ENCODE data around the gene PPP1R26. TPM values are rescaled to one million over a fixed set of nuclear protein-coding genes. Genes with fewer than 3 reads are reported as not detected.

Gene PPP1R26
- total RNA-seq, 1 donor from 2014 or later = 22.8 TPM

DNA sequence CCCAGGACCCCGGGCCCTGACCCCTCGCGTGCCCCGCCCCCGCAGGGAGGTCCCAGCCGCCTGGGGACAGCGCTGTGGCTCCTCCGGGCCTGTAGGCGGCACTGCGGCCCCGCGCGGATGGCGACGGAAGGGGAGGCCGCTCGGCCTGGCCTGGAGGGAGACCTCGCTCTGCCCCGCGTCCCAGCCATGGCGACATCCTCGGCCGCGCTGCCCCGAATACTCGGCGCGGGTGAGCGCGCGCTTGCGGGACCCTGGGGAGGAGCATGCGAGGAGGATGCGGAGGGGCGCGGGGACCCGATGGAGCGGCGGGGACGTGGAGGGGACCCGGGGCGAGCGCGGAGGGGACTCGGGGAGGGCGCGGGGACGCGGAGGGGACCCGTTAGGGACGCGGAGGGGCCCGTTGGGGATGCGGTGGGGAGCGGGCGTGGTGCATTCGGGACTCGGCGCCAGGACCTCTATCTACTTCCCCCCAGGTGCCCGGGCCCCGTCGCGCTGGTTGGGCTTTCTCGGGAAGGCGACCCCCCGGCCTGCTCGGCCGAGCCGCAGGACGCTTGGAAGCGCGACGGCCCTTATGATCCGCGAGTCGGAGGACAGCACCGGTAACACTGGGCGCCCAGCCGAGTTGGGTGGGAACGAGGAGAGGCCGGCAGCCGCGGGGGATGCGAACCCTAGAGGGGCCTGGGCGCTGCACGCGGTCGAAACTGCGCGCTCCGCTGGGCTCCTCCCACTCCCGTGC is 21.1 kb downstream of the PPP1R26 start, which contains the start of gene MRPS2:
Gene MRPS2 (plus strand): TSS at position 158 of the 736 bp plus-strand sequence. CDS start 29 bp downstream, at position 187.
- H3K36me3 ChIP-seq = peaks cover 35% of the 10 kb centered on the region
- TF ChIP-seq, protein P1, sequence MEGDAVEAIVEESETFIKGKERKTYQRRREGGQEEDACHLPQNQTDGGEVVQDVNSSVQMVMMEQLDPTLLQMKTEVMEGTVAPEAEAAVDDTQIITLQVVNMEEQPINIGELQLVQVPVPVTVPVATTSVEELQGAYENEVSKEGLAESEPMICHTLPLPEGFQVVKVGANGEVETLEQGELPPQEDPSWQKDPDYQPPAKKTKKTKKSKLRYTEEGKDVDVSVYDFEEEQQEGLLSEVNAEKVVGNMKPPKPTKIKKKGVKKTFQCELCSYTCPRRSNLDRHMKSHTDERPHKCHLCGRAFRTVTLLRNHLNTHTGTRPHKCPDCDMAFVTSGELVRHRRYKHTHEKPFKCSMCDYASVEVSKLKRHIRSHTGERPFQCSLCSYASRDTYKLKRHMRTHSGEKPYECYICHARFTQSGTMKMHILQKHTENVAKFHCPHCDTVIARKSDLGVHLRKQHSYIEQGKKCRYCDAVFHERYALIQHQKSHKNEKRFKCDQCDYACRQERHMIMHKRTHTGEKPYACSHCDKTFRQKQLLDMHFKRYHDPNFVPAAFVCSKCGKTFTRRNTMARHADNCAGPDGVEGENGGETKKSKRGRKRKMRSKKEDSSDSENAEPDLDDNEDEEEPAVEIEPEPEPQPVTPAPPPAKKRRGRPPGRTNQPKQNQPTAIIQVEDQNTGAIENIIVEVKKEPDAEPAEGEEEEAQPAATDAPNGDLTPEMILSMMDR (IDR thresholded peaks at IDR 0.05) = peak; percentile 95
- H3K27ac ChIP-seq = peak within 1 kb of the TSS; percentile 83
- intact Hi-C loops (cut with DNase I) = no loop called here
- DNase-seq = peak; percentile 92
- no peaks in the 10 kb centered on the region for H3K9me3 ChIP-seq
- peaks cover 21% of the 10 kb centered on the region for H3K4me1 ChIP-seq
- peak within 1 kb of the TSS; percentile 79 for H3K4me3 ChIP-seq
- ATAC-seq = peak; percentile 98
- no peaks in the 10 kb centered on the region for H3K27me3 ChIP-seq (ENCODE audit: low read depth)

- H3K4me3 ChIP-seq = peak overlapping the region; percentile 79
- DNase-seq (peak; percentile 79), ATAC-seq (no peak)
- H3K27ac ChIP-seq = peak overlapping the region; percentile 83
- TF ChIP-seq, protein P1 (IDR thresholded peaks at IDR 0.05) = no peak
- peaks cover 35% of the 10 kb centered on the region for H3K36me3 ChIP-seq
- H3K9me3 ChIP-seq = no peaks in the 10 kb centered on the region
- peaks cover 21% of the 10 kb centered on the region for H3K4me1 ChIP-seq
- intact Hi-C loops (cut with DNase I) = no loop called here
- no peaks in the 10 kb centered on the region for H3K27me3 ChIP-seq (ENCODE audit: low read depth)
These were observed 21.9 kb downstream of the PPP1R26 start for GRCh38 chr9:135501261-135502167.

DNA sequence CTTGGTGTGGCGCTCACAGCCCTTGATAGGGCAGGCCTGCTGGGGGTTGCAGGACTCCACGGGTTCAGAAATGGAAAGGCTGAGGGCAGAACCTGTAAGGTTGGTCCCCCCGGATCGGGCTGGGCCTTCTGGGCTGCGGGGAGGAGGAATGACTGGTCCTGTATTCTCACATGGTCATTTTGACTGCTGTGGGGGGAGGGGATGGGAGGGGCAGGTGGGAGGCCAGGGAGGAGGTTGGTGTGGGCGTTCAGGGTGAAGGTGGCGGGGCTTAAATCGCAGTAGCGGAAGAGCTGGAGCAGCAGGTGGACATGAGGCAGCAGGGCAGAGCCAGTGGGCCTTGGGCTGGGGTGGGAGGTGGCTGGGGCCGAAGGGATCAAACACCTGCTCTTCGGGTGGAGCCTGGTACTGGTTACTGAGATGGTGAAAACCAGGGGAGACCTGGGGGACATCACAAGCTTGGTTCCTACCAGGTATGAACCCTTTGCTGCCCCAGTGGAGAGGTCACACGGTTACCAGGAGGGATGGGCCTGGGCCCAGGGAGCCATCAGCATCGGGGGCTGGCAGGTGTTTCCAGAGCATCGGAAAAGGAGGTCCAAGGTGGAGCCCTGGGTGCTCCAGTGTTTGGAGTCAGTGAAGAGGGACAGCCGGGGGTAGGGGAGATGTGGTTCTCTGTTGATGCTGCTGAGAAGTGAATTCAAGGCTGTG is 22.7 kb downstream of the PPP1R26 start:
- H3K27me3 ChIP-seq (ENCODE audit: low read depth) = no peaks in the 10 kb centered on the region
- peak; percentile 35 for DNase-seq

GRCh38 chr9:135502873-135503321 is 23.3 kb downstream of the PPP1R26 start:
- DNase-seq = peak; percentile 33
- no peak for ATAC-seq
- intact Hi-C loops (cut with DNase I) = no loop called here
- Histone ChIP-seq H3K27me3 (ENCODE audit: low read depth) (no peaks in the 10 kb centered on the region), H3K9me3 (no peaks in the 10 kb centered on the region), H3K4me1 (peaks cover 21% of the 10 kb centered on the region), H3K27ac (no peak overlapping the region), H3K4me3 (no peak overlapping the region), H3K36me3 (peaks cover 35% of the 10 kb centered on the region)
- TF ChIP-seq, protein P1 (IDR thresholded peaks at IDR 0.05) = no peak

More for the DNA sequence above, 22.7 kb downstream of the PPP1R26 start:
- no peak overlapping the region for H3K27ac ChIP-seq
- no peak for ATAC-seq
- intact Hi-C loops (cut with DNase I) = no loop called here
- H3K4me1 ChIP-seq = peaks cover 21% of the 10 kb centered on the region
- peak overlapping the region; percentile 79 for H3K4me3 ChIP-seq
- peaks cover 35% of the 10 kb centered on the region for H3K36me3 ChIP-seq
- TF ChIP-seq, protein P1 (IDR thresholded peaks at IDR 0.05) = no peak
- H3K9me3 ChIP-seq = no peaks in the 10 kb centered on the region

All from lower lobe of right lung (tissue), 2 donors.